ENCODE results near the gene SLC22A15. TPM values are rescaled to one million over a fixed set of nuclear protein-coding genes. Genes with fewer than 3 reads are reported as not detected.
"Not testable (repeated sequence)": the region's sequence is repeated elsewhere in the genome, so short reads cannot be mapped to it uniquely, and the experiment has no call there.

The SLC22A15 gene
- total RNA-seq, 1 donor from 2014 or later = 13.8 TPM

- DNase-seq (ENCODE audit: low read depth) = no peak
These were observed 55.1 kb downstream of the SLC22A15 start for GRCh38 chr1:116031302-116031835.

- DNase-seq (ENCODE audit: low read depth) = no peak
These were observed 57.0 kb downstream of the SLC22A15 start for GRCh38 chr1:116033322-116033721.

- DNase-seq (ENCODE audit: low read depth) = no peak
These were observed 59.9 kb downstream of the SLC22A15 start for GRCh38 chr1:116036255-116036654.

- DNase-seq (ENCODE audit: low read depth) = no peak
These were observed 62.4 kb downstream of the SLC22A15 start for GRCh38 chr1:116038679-116039078.

- no peak for DNase-seq (ENCODE audit: low read depth)
These were observed 67.8 kb downstream of the SLC22A15 start for GRCh38 chr1:116044071-116044470.

GRCh38 chr1:116046933-116047332 lies 70.6 kb downstream of the SLC22A15 start:
- not testable (repeated sequence) for DNase-seq (ENCODE audit: low read depth)

- DNase-seq (ENCODE audit: low read depth) = not testable (repeated sequence)
These were observed 75.6 kb downstream of the SLC22A15 start for GRCh38 chr1:116051896-116052295.

- DNase-seq (ENCODE audit: low read depth) = no peak
These were observed 85.9 kb downstream of the SLC22A15 start for GRCh38 chr1:116062201-116062600.

GRCh38 chr1:116064616-116065015 lies 88.3 kb downstream of the SLC22A15 start:
- DNase-seq (ENCODE audit: low read depth) = peak; percentile 18

- peak; percentile 80 for DNase-seq (ENCODE audit: low read depth)
These were observed 90.7 kb downstream of the SLC22A15 start for GRCh38 chr1:116066868-116067565.

- peak; percentile 98 for DNase-seq (ENCODE audit: low read depth)
These were observed 91.2 kb downstream of the SLC22A15 start for GRCh38 chr1:116067566-116067890.

- no peak for DNase-seq (ENCODE audit: low read depth)
These were observed 99.3 kb downstream of the SLC22A15 start for GRCh38 chr1:116075575-116075974.

- no peak for DNase-seq (ENCODE audit: low read depth)
These were observed 99.7 kb downstream of the SLC22A15 start for GRCh38 chr1:116075990-116076389.

GRCh38 chr1:116076831-116077230 lies 100.5 kb downstream of the SLC22A15 start:
- no peak for DNase-seq (ENCODE audit: low read depth)

GRCh38 chr1:116078699-116079223 lies 102.4 kb downstream of the SLC22A15 start:
- DNase-seq (ENCODE audit: low read depth) = no peak

- DNase-seq (ENCODE audit: low read depth) = no peak
These were observed 111.3 kb downstream of the SLC22A15 start for GRCh38 chr1:116087628-116088027.

- no peak for DNase-seq (ENCODE audit: low read depth)
These were observed 113.6 kb downstream of the SLC22A15 start for GRCh38 chr1:116089870-116090269.

GRCh38 chr1:116091083-116091482 lies 114.8 kb downstream of the SLC22A15 start:
- DNase-seq (ENCODE audit: low read depth) = no peak

GRCh38 chr1:116092752-116093489 lies 116.6 kb downstream of the SLC22A15 start:
- no peak for DNase-seq (ENCODE audit: low read depth)

GRCh38 chr1:116095027-116095426 lies 118.7 kb downstream of the SLC22A15 start:
- DNase-seq (ENCODE audit: low read depth) = no peak

- DNase-seq (ENCODE audit: low read depth) = no peak
These were observed 119.8 kb downstream of the SLC22A15 start for GRCh38 chr1:116096013-116096618.

GRCh38 chr1:116097626-116098025 lies 121.3 kb downstream of the SLC22A15 start:
- DNase-seq (ENCODE audit: low read depth) = no peak
